ENCODE data around the gene GAK.
"Not testable (repeated sequence)": the region's sequence is repeated elsewhere in the genome, so short reads cannot be mapped to it uniquely, and the experiment has no call there.

DNA sequence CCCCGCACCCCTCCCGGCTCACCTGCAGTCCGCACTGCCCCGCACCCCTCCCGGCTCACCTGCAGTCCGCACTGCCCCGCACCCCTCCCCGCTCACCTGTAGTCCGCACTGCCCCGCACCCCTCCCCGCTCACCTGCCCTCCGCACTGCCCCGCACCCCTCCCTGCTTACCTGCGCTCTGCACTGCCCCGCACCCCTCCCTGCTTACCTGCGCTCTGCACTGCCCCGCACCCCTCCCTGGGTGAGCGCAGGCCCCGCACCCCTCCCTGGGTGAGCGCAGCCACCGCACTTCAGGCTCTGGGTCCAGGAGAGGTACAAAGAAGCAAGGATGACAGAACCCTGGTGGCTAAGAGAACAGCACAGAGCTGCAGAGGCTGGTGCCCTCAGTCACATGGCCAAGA lies 4.5 kb downstream of the GAK start:
- not testable (repeated sequence) for TF ChIP-seq CTCF (IDR thresholded peaks at IDR 0.05; ENCODE audit: low read depth, low read length, missing input control); RAD21 (IDR thresholded peaks at IDR 0.05); YY1 (IDR thresholded peaks at IDR 0.05); JUND (IDR thresholded peaks at IDR 0.05)
